Right lobe of liver (tissue), 6 donors: ENCODE results near the gene ZFAND3. TPM values are rescaled to one million over a fixed set of nuclear protein-coding genes. Genes with fewer than 3 reads are reported as not detected.

Source experiments
- ATAC-seq, 4 donors: fragments of 200-7000 bp; cut with Tn5 transposase; one replicate each; pipeline ENCODE4 v1.9.1; 2020; ENCODE audit warnings: mild to moderate bottlenecking in 4 of 4, moderate library complexity in 4 of 4
- DNase-seq, 3 donors: peaks; one replicate each; pipeline ENCODE4 v3.0.0-alpha.2; 2020
- H3K27ac ChIP-seq, 3 donors: fragments of 200-600 bp; one replicate each; pipeline ENCODE4 v1.8.0; 2022
- H3K27me3 ChIP-seq, 2 donors: fragments of 200-600 bp; one replicate each; pipeline ENCODE4 v1.8.0; 2022
- H3K36me3 ChIP-seq, 4 donors: fragments of 200-600 bp; sonication (generic) in 1 of 4; one replicate each; pipeline versions ENCODE4 v1.5.1 to v1.8.0; 2017 to 2022; ENCODE audit warnings: control low read depth in 1 of 4
- H3K4me1 ChIP-seq, 4 donors: fragments of 200-600 bp; sonication (generic) in 1 of 4; one replicate each; pipeline versions ENCODE4 v1.5.1 to v1.8.0; 2017 to 2022; ENCODE audit warnings: control low read depth in 1 of 4
- H3K4me3 ChIP-seq, 3 donors: fragments of 200-600 bp; one replicate each; pipeline ENCODE4 v1.8.0; 2022
- H3K9me3 ChIP-seq, 4 donors: fragments of 200-600 bp; sonication (generic) in 1 of 4; one replicate each; pipeline versions ENCODE4 v1.5.1 to v1.8.0; 2017 to 2022; ENCODE audit warnings: control low read depth in 1 of 4
- CTCF ChIP-seq, 4 donors: fragments of 200-600 bp in 3 of 4; fragments of 450-650 bp in 1 of 4; IDR thresholded peaks; one replicate each; pipeline versions ENCODE4 v1.5.1 to v1.8.0; 2016 to 2022; ENCODE audit warnings: antibody characterized with exemption in 4 of 4, mild to moderate bottlenecking in 2 of 4
- POLR2A ChIP-seq: fragments of 450-650 bp; IDR thresholded peaks from one replicate; pipeline ENCODE4 v1.6.1; 2017; ENCODE audit warnings: antibody characterized with exemption, mild to moderate bottlenecking
- WGBS: methylation state at CpG from one replicate; pipeline ENCODE4 v1.1.6; 2018; ENCODE audit warnings: low coverage, low lambda C conversion rate; ENCODE audit not compliant: insufficient coverage; ENCODE audit errors: missing lambda C conversion rate; 5-methylcytosine and 5-hydroxymethylcytosine counted together
- intact Hi-C, 2 donors: fragments of 100-400 bp; cut with DNase I; formaldehyde crosslinking; loops; one replicate each; pipeline versions ENCODE4 v1.11.2 to v1.14.1; 2022
- total RNA-seq, 6 experiments: library from RNA; depleted of rRNA in 2 of 6; stranded (reverse); fragments of >200 nt in 2 of 6; fragmentation: NEBNext Ultra II Directional in 3 of 6; extraction: Animal tissue kit (Norgen Biotek cat#: 25700) in 3 of 6; gene quantifications; one replicate each; pipeline versions ENCODE4 v1.1.0 to v1.2.4, GENCODE V29; 2016 to 2023
- donor health status: DM: no; HTN: yes; CAD: no.
- donor health status: DM: no; HTN: no; CAD: no.
- donor health status: DM: no; HTN: no; CAD: no.
- donor health status: DM: no; HTN: yes; CAD: no.
- donor health status: DM: no; HTN: yes; CAD: no.

ZFAND3 gene
- total RNA-seq, 6 experiments from 2014 or later: 43.1 to 66.5 (median 53.2) TPM

- intact Hi-C loops: no loop called here
- no peak for ATAC-seq
Observed at GRCh38 chr6:37858363-37858762, 38.8 kb downstream of the ZFAND3 start.

DNA sequence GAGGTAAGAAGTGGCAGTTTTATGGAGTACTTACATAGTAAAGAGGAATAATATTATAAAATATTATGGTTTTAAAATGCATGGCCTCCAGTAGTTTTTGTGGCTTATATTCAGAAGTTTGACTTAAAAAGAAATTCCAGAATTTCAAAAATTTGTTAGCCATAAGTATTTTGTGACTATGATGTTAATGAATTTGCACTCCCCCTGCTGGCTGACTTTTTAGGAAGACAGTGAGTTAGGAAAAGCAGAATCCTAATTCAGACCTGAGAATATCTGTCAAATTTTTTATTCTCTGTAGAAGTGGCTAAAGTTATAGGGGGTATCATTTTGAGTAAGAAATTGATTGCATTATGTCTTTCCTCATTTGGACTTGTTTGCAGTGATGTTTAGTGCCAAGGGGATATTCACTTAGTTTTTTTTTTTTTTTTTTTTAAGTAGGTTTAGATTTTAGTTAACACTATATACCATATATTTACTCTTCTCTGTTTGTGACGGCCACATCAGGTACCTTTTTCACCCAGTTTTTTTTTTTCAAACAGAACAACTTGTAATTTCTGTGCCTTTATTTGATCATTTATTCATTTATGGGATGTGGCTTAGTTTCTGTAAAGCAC, 40.8 kb downstream of the ZFAND3 start:
- peak in 3 of 4 donors; percentile 42 to 46 (median 44) for ATAC-seq
- 29% methylated on average over 1 of the region's 1 CpG for WGBS
- intact Hi-C loops: no loop called here
- H3K9me3 ChIP-seq: no peaks in the 10 kb centered on the region
- no peaks in the 10 kb centered on the region for H3K27me3 ChIP-seq
- DNase-seq: no peak
- peak; percentile 56 to 64 (median 58) for TF ChIP-seq CTCF (IDR thresholded peaks at IDR 0.05)
- TF ChIP-seq POLR2A: no peak
- H3K4me3 ChIP-seq: no peak overlapping the region
- H3K27ac ChIP-seq: no peak overlapping the region
- peaks cover 0 to 7% (median 4%) of the 10 kb centered on the region in 4 donors for H3K36me3 ChIP-seq
- peaks cover 0 to 33% (median 5%) of the 10 kb centered on the region in 4 donors for H3K4me1 ChIP-seq

More at GRCh38 chr6:37858363-37858762, 38.8 kb downstream of the ZFAND3 start:
- peaks cover 0 to 7% (median 3%) of the 10 kb centered on the region in 4 donors for H3K36me3 ChIP-seq
- no peak for TF ChIP-seq POLR2A
- TF ChIP-seq CTCF (IDR thresholded peaks at IDR 0.05): no peak
- no peak overlapping the region for H3K27ac ChIP-seq
- WGBS: 74% methylated on average over 3 of the region's 3 CpGs
- H3K9me3 ChIP-seq: no peaks in the 10 kb centered on the region
- peaks cover 0 to 33% (median 5%) of the 10 kb centered on the region in 4 donors for H3K4me1 ChIP-seq
- no peak for DNase-seq
- no peaks in the 10 kb centered on the region for H3K27me3 ChIP-seq
- H3K4me3 ChIP-seq: no peak overlapping the region

DNA sequence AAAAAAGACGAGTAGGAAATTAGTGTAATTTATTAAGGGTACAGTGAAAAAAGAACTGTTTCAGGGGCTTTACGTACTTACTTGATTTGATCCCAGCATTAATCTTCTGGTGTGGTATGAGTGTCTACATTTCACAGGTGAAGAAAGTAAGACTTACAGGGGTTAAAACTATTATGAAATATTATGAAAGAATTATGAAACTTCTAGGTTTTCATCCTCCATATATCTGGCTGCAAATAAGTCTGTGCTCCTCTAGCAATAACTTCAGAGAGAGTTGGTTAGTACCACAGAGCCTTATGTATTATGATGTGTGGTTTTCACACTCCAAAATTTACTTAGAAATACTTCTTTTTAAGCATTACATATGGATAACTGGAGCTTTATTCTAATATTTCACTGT, 41.9 kb downstream of the ZFAND3 start:
- intact Hi-C loops: no loop called here
- H3K27ac ChIP-seq: no peak overlapping the region
- H3K9me3 ChIP-seq: no peaks in the 10 kb centered on the region
- TF ChIP-seq POLR2A: no peak
- no peak for TF ChIP-seq CTCF (IDR thresholded peaks at IDR 0.05)
- WGBS: 66% methylated on average over 2 of the region's 2 CpGs
- H3K4me3 ChIP-seq: no peak overlapping the region
- H3K27me3 ChIP-seq: no peaks in the 10 kb centered on the region
- peaks cover 0 to 33% (median 5%) of the 10 kb centered on the region in 4 donors for H3K4me1 ChIP-seq
- DNase-seq: no peak
- H3K36me3 ChIP-seq: peaks cover 0 to 4% (median 1%) of the 10 kb centered on the region in 4 donors
- ATAC-seq: no peak

- 75% methylated on average over 4 of the region's 4 CpGs for WGBS
- DNase-seq (no peak), ATAC-seq (peak in 1 of 4 donors; percentile 22)
- H3K27ac ChIP-seq: no peak overlapping the region
- H3K4me1 ChIP-seq: peaks cover 0 to 32% (median 5%) of the 10 kb centered on the region in 4 donors
- intact Hi-C loops: no loop called here
- peaks cover 0 to 3% (median 0%) of the 10 kb centered on the region in 4 donors for H3K36me3 ChIP-seq
- no peak overlapping the region for H3K4me3 ChIP-seq
- H3K27me3 ChIP-seq: no peaks in the 10 kb centered on the region
- H3K9me3 ChIP-seq: no peaks in the 10 kb centered on the region
- TF ChIP-seq CTCF (IDR thresholded peaks at IDR 0.05): no peak
- no peak for TF ChIP-seq POLR2A
Observed at GRCh38 chr6:37862430-37862829, 42.9 kb downstream of the ZFAND3 start.
